Calu3 (cell line): Measurements from ENCODE around the gene PFKFB2. TPM values are rescaled to one million over a fixed set of nuclear protein-coding genes. Genes with fewer than 3 reads are reported as not detected.

Source experiments
- BruUV-seq: library from RNA; stranded (reverse); fragments of 400-500 nt; replicated peaks from 2 replicates; lab custom pipeline; 2021; lab: Mats Ljungman, UMichigan
- CTCF ChIA-PET: fragments of 300-600 bp; sonication (Branson Sonifier 250); formaldehyde crosslinking; loops from one replicate; lab custom pipeline; 2022; ENCODE audit warnings: antibody characterized with exemption; lab: Charles Lee
- DNase-seq: peaks from one replicate; pipeline ENCODE4 v3.0.0; 2022
- H3K27ac Mint-ChIP-seq: one replicate; pipeline ENCODE4 v1.8.0; 2022; ENCODE audit warnings: mixed read lengths; ENCODE audit not compliant: unreplicated experiment
- H3K27me3 Mint-ChIP-seq: one replicate; pipeline ENCODE4 v1.8.0; 2022; ENCODE audit warnings: mixed read lengths; ENCODE audit not compliant: unreplicated experiment
- H3K36me3 Mint-ChIP-seq: one replicate; pipeline ENCODE4 v1.8.0; 2022; ENCODE audit warnings: mild to moderate bottlenecking, moderate library complexity, mixed read lengths; ENCODE audit not compliant: insufficient read depth, unreplicated experiment
- H3K4me1 Mint-ChIP-seq: one replicate; pipeline ENCODE4 v1.8.0; 2022; ENCODE audit warnings: mild to moderate bottlenecking, low read depth, mixed read lengths; ENCODE audit not compliant: unreplicated experiment
- H3K4me3 Mint-ChIP-seq: one replicate; pipeline ENCODE4 v1.8.0; 2022; ENCODE audit warnings: mild to moderate bottlenecking, low read depth, moderate library complexity, mixed read lengths; ENCODE audit not compliant: unreplicated experiment
- H3K9me3 Mint-ChIP-seq: one replicate; pipeline ENCODE4 v1.8.0; 2022; ENCODE audit warnings: low read depth, mixed read lengths; ENCODE audit not compliant: unreplicated experiment
- CTCF ChIP-seq: fragments of 200-600 bp; IDR thresholded peaks from one replicate; pipeline ENCODE4 v1.8.0; 2022; ENCODE audit warnings: antibody characterized with exemption; ENCODE audit not compliant: unreplicated experiment
- intact Hi-C: fragments of 100-400 bp; cut with micrococcal nuclease; formaldehyde crosslinking; loops from one replicate; pipeline ENCODE4 v1.10.0; 2022; ENCODE audit not compliant: unreplicated experiment
- total RNA-seq: library from RNA; stranded (reverse); gene quantifications from 2 replicates; pipeline ENCODE4 v1.2.3, GENCODE V29; 2022

The PFKFB2 gene
- total RNA-seq, 1 experiment from 2014 or later: 54.4 TPM

DNA sequence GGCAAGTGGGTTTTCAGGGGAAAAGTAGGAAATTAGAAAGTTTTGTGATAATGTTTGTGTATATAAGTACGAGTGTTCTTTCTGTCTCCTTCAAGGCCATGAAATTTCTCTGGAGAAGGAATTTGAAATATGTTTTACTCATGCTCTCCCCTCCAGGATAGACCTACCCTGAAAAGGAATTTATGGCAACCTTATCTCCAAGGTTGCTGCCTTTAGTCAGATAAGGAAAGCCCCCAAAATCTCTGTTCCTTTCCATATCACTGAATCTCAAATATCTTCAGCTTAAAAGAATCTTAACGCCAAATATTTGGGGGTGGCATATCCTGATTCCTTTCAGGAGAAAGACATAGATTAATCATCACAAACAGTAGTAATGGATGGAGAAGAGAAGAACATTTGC is 35.1 kb downstream of the PFKFB2 start:
- Mint-ChIP-seq H3K4me3 (no peak overlapping the region), H3K27me3 (no peaks in the 10 kb centered on the region), H3K9me3 (no peaks in the 10 kb centered on the region), H3K4me1 (peaks cover 41% of the 10 kb centered on the region), H3K27ac (no peak overlapping the region), H3K36me3 (peaks cover 10% of the 10 kb centered on the region)
- BruUV-seq: no TSS peak
- intact Hi-C loops: loop anchor here (1.0 to 5.0 kb wide), 2 partner anchors 154 to 317 kb away; no protein-coding TSS in a partner anchor
- no peak for DNase-seq
- CTCF ChIA-PET: interaction anchor here (1.4 to 2.2 kb wide), 3 partner anchors 314 to 412 kb away, joined by 4 to 7 read pairs (median 6); no protein-coding TSS in a partner anchor
- no peak for TF ChIP-seq CTCF

GRCh38 chr1:207088701-207089626 is 35.9 kb downstream of the PFKFB2 start, which contains the start of gene C4BPB:
TSS of gene C4BPB (plus strand) at chr1:207088860. CDS start at chr1:207089532, 672 bp downstream.
- BruUV-seq: no TSS peak
- peak; percentile 54 for DNase-seq
- no peaks in the 10 kb centered on the region for H3K9me3 Mint-ChIP-seq
- peaks cover 10% of the 10 kb centered on the region for H3K36me3 Mint-ChIP-seq
- no peak for TF ChIP-seq CTCF
- CTCF ChIA-PET: interaction anchor here (0.6 to 2.2 kb wide), 4 partner anchors 313 to 412 kb away, joined by 3 to 7 read pairs (median 5); no protein-coding TSS in a partner anchor
- no peaks in the 10 kb centered on the region for H3K27me3 Mint-ChIP-seq
- peaks cover 41% of the 10 kb centered on the region for H3K4me1 Mint-ChIP-seq
- H3K4me3 Mint-ChIP-seq: peak within 1 kb of the TSS; percentile 73
- intact Hi-C loops: loop anchor here (1.0 to 5.0 kb wide), 2 partner anchors 153 to 316 kb away; no protein-coding TSS in a partner anchor
- peak within 1 kb of the TSS; percentile 83 for H3K27ac Mint-ChIP-seq

GRCh38 chr1:207089627-207090355 is 36.7 kb downstream of the PFKFB2 start:
- peak overlapping the region; percentile 83 for H3K27ac Mint-ChIP-seq
- no peaks in the 10 kb centered on the region for H3K9me3 Mint-ChIP-seq
- no peak for DNase-seq
- intact Hi-C loops: loop anchor here (5.0 kb wide), 2 partner anchors 68 to 153 kb away; no protein-coding TSS in a partner anchor
- peaks cover 36% of the 10 kb centered on the region for H3K4me1 Mint-ChIP-seq
- no peak for TF ChIP-seq CTCF
- peaks cover 10% of the 10 kb centered on the region for H3K36me3 Mint-ChIP-seq
- BruUV-seq: TSS peak; percentile 56
- H3K4me3 Mint-ChIP-seq: peak overlapping the region; percentile 73
- CTCF ChIA-PET: interaction anchor here (1.4 to 2.2 kb wide), 3 partner anchors 312 to 410 kb away, joined by 4 to 7 read pairs (median 6); no protein-coding TSS in a partner anchor
- H3K27me3 Mint-ChIP-seq: no peaks in the 10 kb centered on the region
